ENCODE data around the gene NOP58. TPM values are rescaled to one million over a fixed set of nuclear protein-coding genes. Genes with fewer than 3 reads are reported as not detected.

NOP58 gene
- total and polyA plus RNA-seq, 10 of the 15 experiments (the other 5 are each of a cell fraction or from before 2014, with no cell fraction given): 131 to 327 (median 217) TPM

DNA sequence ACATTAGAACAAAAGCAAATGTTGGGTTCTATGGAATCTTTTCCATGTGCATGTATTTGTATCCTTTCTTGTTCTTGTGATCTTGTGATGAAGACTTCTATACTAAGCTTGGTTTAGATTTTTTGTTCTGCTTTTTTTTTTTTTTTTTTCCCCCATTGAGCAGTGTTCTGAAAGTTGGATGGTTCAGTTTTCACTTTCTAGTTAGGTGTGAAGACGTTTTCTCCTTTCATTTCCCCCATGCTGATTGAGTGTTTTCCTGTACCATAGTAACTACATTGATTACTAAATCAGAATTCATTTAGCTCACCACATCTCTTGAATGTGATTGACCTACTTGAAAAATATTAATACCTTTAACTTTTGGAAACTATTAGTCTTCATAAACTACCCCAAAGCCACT, 34.1 kb downstream of the NOP58 start:
- RAD21 ChIA-PET (ENCODE audit: unreplicated experiment): interaction anchor here (1.0 to 2.0 kb wide), 5 partner anchors 15 to 33 kb away, joined by 4 to 8 read pairs (median 5); no protein-coding TSS in a partner anchor
- Histone ChIP-seq H3K36me3 (ENCODE audit: control insufficient read depth in 2 of 2, insufficient read depth in 2 of 2, low read length in 1 of 2) (peaks cover 9 to 61% of the 10 kb centered on the region in 2 experiments), H3K79me2 (ENCODE audit: control insufficient read depth, insufficient read depth, low read length) (no peaks in the 10 kb centered on the region), H3K9me3 (replicated peaks; ENCODE audit: control insufficient read depth, insufficient read depth, low read length) (no peaks in the 10 kb centered on the region), H3K4me2 (ENCODE audit: control insufficient read depth, insufficient read depth) (no peak overlapping the region), H3K27me3 (replicated peaks in 1 of 2; ENCODE audit: control insufficient read depth in 2 of 2, insufficient read depth in 2 of 2, low read length in 1 of 2) (no peaks in the 10 kb centered on the region), H3K9ac (ENCODE audit: control insufficient read depth, insufficient read depth, low read length) (no peak overlapping the region), H3K27ac (ENCODE audit: control insufficient read depth, insufficient read depth) (no peak overlapping the region), H3K4me3 (no peak overlapping the region), H3K4me1 (ENCODE audit: control insufficient read depth, insufficient read depth, low read length) (peaks cover 8% of the 10 kb centered on the region), H2AFZ (ENCODE audit: control insufficient read depth, low read depth, low read length) (no peak overlapping the region), H4K20me1 (ENCODE audit: control insufficient read depth, insufficient read depth) (no peaks in the 10 kb centered on the region)
- CTCF ChIA-PET: interaction anchor here (0.9 to 3.6 kb wide), 5 partner anchors 8 to 21 kb away, joined by 3 to 12 read pairs (median 4); no protein-coding TSS in a partner anchor
- no TSS peak for BruUV-seq (replicated peaks)
- DNase-seq (ENCODE audit: low read depth, low spot score): peak; percentile 30
- peak; percentile 86 for FAIRE-seq
- 0% methylated on average over 1 of the region's 1 CpG for WGBS (ENCODE audit: insufficient coverage, insufficient replicate concordance, low lambda C conversion rate, missing lambda C conversion rate)
- intact Hi-C loops (cut with micrococcal nuclease; ENCODE audit: unreplicated experiment): loop anchor here (2.0 kb wide), 1 partner anchor 15 kb away; no protein-coding TSS in a partner anchor
- no peak for TF ChIP-seq FOXK2 (IDR thresholded peaks at IDR 0.05)
- TF ChIP-seq, protein P1, sequence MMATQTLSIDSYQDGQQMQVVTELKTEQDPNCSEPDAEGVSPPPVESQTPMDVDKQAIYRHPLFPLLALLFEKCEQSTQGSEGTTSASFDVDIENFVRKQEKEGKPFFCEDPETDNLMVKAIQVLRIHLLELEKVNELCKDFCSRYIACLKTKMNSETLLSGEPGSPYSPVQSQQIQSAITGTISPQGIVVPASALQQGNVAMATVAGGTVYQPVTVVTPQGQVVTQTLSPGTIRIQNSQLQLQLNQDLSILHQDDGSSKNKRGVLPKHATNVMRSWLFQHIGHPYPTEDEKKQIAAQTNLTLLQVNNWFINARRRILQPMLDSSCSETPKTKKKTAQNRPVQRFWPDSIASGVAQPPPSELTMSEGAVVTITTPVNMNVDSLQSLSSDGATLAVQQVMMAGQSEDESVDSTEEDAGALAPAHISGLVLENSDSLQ (IDR thresholded peaks at IDR 0.05): 0 out of 2 replicates have a peak, but pooled peaks have one; percentile 34
- TF ChIP-seq, protein P2, sequence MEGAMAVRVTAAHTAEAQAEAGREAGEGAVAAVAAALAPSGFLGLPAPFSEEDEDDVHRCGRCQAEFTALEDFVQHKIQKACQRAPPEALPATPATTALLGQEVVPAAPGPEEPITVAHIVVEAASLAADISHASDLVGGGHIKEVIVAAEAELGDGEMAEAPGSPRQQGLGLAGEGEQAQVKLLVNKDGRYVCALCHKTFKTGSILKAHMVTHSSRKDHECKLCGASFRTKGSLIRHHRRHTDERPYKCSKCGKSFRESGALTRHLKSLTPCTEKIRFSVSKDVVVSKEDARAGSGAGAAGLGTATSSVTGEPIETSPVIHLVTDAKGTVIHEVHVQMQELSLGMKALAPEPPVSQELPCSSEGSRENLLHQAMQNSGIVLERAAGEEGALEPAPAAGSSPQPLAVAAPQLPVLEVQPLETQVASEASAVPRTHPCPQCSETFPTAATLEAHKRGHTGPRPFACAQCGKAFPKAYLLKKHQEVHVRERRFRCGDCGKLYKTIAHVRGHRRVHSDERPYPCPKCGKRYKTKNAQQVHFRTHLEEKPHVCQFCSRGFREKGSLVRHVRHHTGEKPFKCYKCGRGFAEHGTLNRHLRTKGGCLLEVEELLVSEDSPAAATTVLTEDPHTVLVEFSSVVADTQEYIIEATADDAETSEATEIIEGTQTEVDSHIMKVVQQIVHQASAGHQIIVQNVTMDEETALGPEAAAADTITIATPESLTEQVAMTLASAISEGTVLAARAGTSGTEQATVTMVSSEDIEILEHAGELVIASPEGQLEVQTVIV (IDR thresholded peaks at IDR 0.05; ENCODE audit: borderline replicate concordance, partially characterized antibody): no peak
- no peak for TF ChIP-seq RAD51 (IDR thresholded peaks at IDR 0.05)
- no peak for TF ChIP-seq KDM1A (IDR thresholded peaks at IDR 0.05; ENCODE audit: borderline replicate concordance)
- TF ChIP-seq TAF1 (IDR thresholded peaks at IDR 0.05; ENCODE audit: borderline replicate concordance, low read depth, low read length): no peak
- no peak for TF ChIP-seq ZNF207 (IDR thresholded peaks at IDR 0.05; ENCODE audit: borderline replicate concordance)
- TF ChIP-seq, protein P3, sequence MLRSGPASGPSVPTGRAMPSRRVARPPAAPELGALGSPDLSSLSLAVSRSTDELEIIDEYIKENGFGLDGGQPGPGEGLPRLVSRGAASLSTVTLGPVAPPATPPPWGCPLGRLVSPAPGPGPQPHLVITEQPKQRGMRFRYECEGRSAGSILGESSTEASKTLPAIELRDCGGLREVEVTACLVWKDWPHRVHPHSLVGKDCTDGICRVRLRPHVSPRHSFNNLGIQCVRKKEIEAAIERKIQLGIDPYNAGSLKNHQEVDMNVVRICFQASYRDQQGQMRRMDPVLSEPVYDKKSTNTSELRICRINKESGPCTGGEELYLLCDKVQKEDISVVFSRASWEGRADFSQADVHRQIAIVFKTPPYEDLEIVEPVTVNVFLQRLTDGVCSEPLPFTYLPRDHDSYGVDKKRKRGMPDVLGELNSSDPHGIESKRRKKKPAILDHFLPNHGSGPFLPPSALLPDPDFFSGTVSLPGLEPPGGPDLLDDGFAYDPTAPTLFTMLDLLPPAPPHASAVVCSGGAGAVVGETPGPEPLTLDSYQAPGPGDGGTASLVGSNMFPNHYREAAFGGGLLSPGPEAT (IDR thresholded peaks at IDR 0.05; ENCODE audit: low read depth): peak; percentile 64; the same call in 1 of the 2 replicates
- no peak for TF ChIP-seq RAD21 (IDR thresholded peaks at IDR 0.05; ENCODE audit: insufficient read depth, low read depth, low read length)
- TF ChIP-seq NBN (IDR thresholded peaks at IDR 0.05): peak; percentile 87
- no peak for TF ChIP-seq NFYB (IDR thresholded peaks at IDR 0.05; ENCODE audit: insufficient read depth, low read depth, low read length)
- peak; percentile 48; the same call in 1 of the 2 replicates for TF ChIP-seq MTA2 (IDR thresholded peaks at IDR 0.05; ENCODE audit: low read depth)
- TF ChIP-seq ZNF384 (IDR thresholded peaks at IDR 0.05; ENCODE audit: borderline replicate concordance, low read depth, low read length): peak; percentile 96
- 0 out of 4 replicates have a peak, but pooled peaks of 1 of the 2 experiments have one; percentile 32 for TF ChIP-seq EP300 (IDR thresholded peaks at IDR 0.05; ENCODE audit: borderline replicate concordance in 1 of 2, control insufficient read depth in 1 of 2, low read depth in 2 of 2, low read length in 2 of 2)
- TF ChIP-seq STAT1 (conservative IDR thresholded peaks at IDR 0.05): no peak
- TF ChIP-seq ATF7 (IDR thresholded peaks at IDR 0.05; ENCODE audit: low read depth): peak; percentile 68
- peak; percentile 92 for ATAC-seq
- POLR2A ChIA-PET: interaction anchor here (0.6 to 1.3 kb wide), 8 partner anchors 12 to 730 kb away, joined by 3 to 8 read pairs (median 4); no protein-coding TSS in a partner anchor
- in situ Hi-C loops (cut with MboI): no loop called here
- SMC1A ChIA-PET (ENCODE audit: uncharacterized antibody, unreplicated experiment): interaction anchor here (0.6 to 1.5 kb wide), 10 partner anchors 12 to 490 kb away, joined by 3 to 9 read pairs (median 3); no protein-coding TSS in a partner anchor

Measured in GM12878 (cell line).